DND-41 (cell line): ENCODE measurements around the gene SNN.

ENCODE experiments used
- ATAC-seq: fragments of 200-7000 bp; cut with Tn5 transposase; 3 replicates; pipeline ENCODE4 v1.9.1; 2021; ENCODE audit warnings: low read depth; ENCODE audit not compliant: insufficient read depth
- DNase-seq: peaks from one replicate; pipeline ENCODE4 v3.0.0-alpha.2; 2020
- H2AFZ ChIP-seq: 2 replicates; pipeline ENCODE4 v1.6.0; 2012; ENCODE audit warnings: low read depth, low read length
- H3K27ac ChIP-seq: 2 replicates; pipeline ENCODE4 v1.5.1; 2012; ENCODE audit warnings: low read length, inconsistent platforms
- H3K27me3 ChIP-seq: fragments of 200-600 bp; sonication (generic); 2 replicates; pipeline ENCODE4 v1.6.0; 2012; ENCODE audit warnings: low read length, mild to moderate bottlenecking, inconsistent platforms; ENCODE audit not compliant: insufficient read depth, poor library complexity
- H3K36me3 ChIP-seq: 2 replicates; pipeline ENCODE4 v1.5.1; 2012; ENCODE audit warnings: low read length, inconsistent platforms; ENCODE audit not compliant: insufficient read depth
- H3K4me1 ChIP-seq: 2 replicates; pipeline ENCODE4 v1.5.1; 2012; ENCODE audit warnings: mild to moderate bottlenecking, low read length; ENCODE audit not compliant: insufficient read depth
- H3K4me2 ChIP-seq: 2 replicates; pipeline ENCODE4 v1.6.0; 2012; ENCODE audit warnings: mild to moderate bottlenecking, moderate library complexity, low read length, inconsistent platforms; ENCODE audit not compliant: insufficient read depth
- H3K4me3 ChIP-seq, 2 experiments: fragments of 200-600 bp in 1 of 2; shearing (Covaris generic) in 1 of 2; 2 replicates each; pipeline ENCODE4 v1.5.1; 2012 to 2016; ENCODE audit warnings: inconsistent platforms in 2 of 2, low read length in 2 of 2, mild to moderate bottlenecking in 2 of 2, low read depth in 1 of 2, moderate library complexity in 1 of 2
- H3K79me2 ChIP-seq: 2 replicates; pipeline ENCODE4 v1.6.0; 2012; ENCODE audit warnings: low read length, inconsistent platforms; ENCODE audit not compliant: insufficient read depth
- H3K9ac ChIP-seq: 2 replicates; pipeline ENCODE4 v1.6.0; 2012; ENCODE audit warnings: low read depth, mild to moderate bottlenecking, inconsistent platforms, low read length, moderate library complexity
- H3K9me3 ChIP-seq: 2 replicates; pipeline ENCODE4 v1.5.1; 2012; ENCODE audit warnings: low read length, moderate library complexity, mild to moderate bottlenecking, inconsistent platforms; ENCODE audit not compliant: insufficient read depth, severe bottlenecking
- H4K20me1 ChIP-seq: 2 replicates; pipeline ENCODE4 v1.6.0; 2012; ENCODE audit warnings: low read length; ENCODE audit not compliant: insufficient read depth
- EZH2 ChIP-seq: IDR thresholded peaks from 3 replicates; pipeline ENCODE4 v1.6.1; 2012; ENCODE audit warnings: borderline replicate concordance, low read depth, mild to moderate bottlenecking, moderate library complexity, low read length, inconsistent platforms; ENCODE audit not compliant: severe bottlenecking
- TF ChIP-seq, protein P1 (sequence below): IDR thresholded peaks from 2 replicates; pipeline ENCODE4 v1.5.1; 2012; ENCODE audit warnings: borderline replicate concordance, low read length, moderate library complexity, mild to moderate bottlenecking; ENCODE audit not compliant: poor library complexity, severe bottlenecking; ENCODE audit errors: extremely low read depth

SNN gene

DNA sequence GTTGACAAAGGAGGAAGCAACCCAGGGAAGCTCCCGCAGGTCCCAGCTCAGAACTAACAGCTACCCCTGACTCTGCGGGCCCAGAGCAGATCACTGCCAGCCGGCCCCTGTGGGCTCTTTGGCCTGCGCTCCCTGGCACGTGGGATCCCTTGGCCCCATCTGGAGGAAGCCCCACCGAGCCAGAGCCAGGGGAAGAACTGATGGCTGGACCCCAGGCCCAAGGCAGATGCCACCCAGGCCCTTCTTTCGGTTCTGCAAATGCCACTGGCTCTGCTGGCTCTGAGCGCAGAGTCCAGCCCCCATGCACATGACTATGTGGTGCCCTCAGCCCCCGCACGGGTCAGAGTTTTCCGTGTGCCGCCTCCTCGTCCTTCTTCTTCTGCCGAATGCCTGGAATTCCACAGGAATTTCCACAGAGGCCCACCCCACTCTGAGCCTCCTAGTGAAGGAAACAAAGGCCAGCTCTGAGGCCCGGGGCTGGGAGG, 35.8 kb upstream of the SNN start:
- H2AFZ ChIP-seq = no peak overlapping the region
- H4K20me1 ChIP-seq = no peaks in the 10 kb centered on the region
- no peaks in the 10 kb centered on the region for H3K27me3 ChIP-seq
- H3K9ac ChIP-seq = no peak overlapping the region
- peaks cover 39% of the 10 kb centered on the region for H3K4me1 ChIP-seq
- H3K9me3 ChIP-seq = no peaks in the 10 kb centered on the region
- DNase-seq = no peak
- H3K4me3 ChIP-seq = no peak overlapping the region
- peak overlapping the region; percentile 34; the same call in 1 of the 2 replicates for H3K27ac ChIP-seq
- H3K36me3 ChIP-seq = no peaks in the 10 kb centered on the region
- TF ChIP-seq, protein P1, sequence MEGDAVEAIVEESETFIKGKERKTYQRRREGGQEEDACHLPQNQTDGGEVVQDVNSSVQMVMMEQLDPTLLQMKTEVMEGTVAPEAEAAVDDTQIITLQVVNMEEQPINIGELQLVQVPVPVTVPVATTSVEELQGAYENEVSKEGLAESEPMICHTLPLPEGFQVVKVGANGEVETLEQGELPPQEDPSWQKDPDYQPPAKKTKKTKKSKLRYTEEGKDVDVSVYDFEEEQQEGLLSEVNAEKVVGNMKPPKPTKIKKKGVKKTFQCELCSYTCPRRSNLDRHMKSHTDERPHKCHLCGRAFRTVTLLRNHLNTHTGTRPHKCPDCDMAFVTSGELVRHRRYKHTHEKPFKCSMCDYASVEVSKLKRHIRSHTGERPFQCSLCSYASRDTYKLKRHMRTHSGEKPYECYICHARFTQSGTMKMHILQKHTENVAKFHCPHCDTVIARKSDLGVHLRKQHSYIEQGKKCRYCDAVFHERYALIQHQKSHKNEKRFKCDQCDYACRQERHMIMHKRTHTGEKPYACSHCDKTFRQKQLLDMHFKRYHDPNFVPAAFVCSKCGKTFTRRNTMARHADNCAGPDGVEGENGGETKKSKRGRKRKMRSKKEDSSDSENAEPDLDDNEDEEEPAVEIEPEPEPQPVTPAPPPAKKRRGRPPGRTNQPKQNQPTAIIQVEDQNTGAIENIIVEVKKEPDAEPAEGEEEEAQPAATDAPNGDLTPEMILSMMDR = no peak
- no peak for TF ChIP-seq EZH2
- no peaks in the 10 kb centered on the region for H3K79me2 ChIP-seq
- ATAC-seq = no peak
- no peak overlapping the region for H3K4me2 ChIP-seq

DNA sequence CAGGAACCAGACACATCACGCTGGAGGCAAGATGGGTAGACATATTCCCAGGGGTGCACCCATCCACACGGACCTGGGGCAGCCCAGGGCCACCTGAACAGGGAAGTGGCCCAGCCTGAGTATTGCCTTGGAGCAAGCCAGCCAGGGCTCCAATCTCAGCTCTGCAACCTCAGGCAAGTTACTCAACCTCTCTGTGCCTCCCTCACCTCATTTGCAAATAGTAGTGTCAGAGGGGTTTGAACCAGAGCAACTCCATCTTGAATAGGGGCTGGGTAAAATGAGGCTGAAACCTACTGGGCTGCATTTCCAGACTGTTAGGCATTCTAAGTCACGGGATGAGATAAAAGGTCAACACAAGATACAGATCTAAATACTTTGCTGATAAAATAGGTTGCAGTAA, 35.1 kb upstream of the SNN start:
- Histone ChIP-seq H3K27me3 (no peaks in the 10 kb centered on the region), H3K36me3 (no peaks in the 10 kb centered on the region), H3K4me3 (no peak overlapping the region), H4K20me1 (no peaks in the 10 kb centered on the region), H3K4me2 (no peak overlapping the region), H3K79me2 (no peaks in the 10 kb centered on the region), H3K9ac (no peak overlapping the region), H3K27ac (no peak overlapping the region), H3K4me1 (peaks cover 37% of the 10 kb centered on the region), H2AFZ (no peak overlapping the region), H3K9me3 (no peaks in the 10 kb centered on the region)
- TF ChIP-seq EZH2 = no peak
- TF ChIP-seq, protein P1 = no peak
- ATAC-seq (no peak), DNase-seq (no peak)

DNA sequence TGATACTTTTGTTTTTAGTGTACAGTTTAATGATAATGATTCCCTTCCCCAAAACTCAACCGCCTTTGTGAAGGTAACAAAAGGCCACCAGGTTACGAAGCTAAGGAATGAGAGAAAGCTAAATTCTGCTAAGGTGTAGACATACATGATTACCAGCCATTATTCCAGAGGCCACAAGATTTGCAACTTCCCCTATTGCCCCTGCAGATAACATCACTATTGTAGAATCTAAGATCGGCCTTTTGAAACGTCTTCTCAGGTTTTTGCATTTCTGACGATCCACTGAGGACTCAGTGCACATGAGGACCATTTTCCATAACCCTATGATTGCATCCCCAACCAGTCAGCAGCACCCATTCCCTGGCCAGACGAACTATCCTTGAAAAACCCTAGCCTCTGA, 33.9 kb upstream of the SNN start:
- Histone ChIP-seq H4K20me1 (no peaks in the 10 kb centered on the region), H2AFZ (no peak overlapping the region), H3K4me2 (no peak overlapping the region), H3K9me3 (no peaks in the 10 kb centered on the region), H3K36me3 (no peaks in the 10 kb centered on the region), H3K27ac (no peak overlapping the region), H3K4me1 (peaks cover 26% of the 10 kb centered on the region), H3K4me3 (no peak overlapping the region), H3K9ac (no peak overlapping the region), H3K27me3 (no peaks in the 10 kb centered on the region), H3K79me2 (no peaks in the 10 kb centered on the region)
- no peak for ATAC-seq
- TF ChIP-seq, protein P1 = no peak
- TF ChIP-seq EZH2 = no peak
- DNase-seq = no peak

DNA sequence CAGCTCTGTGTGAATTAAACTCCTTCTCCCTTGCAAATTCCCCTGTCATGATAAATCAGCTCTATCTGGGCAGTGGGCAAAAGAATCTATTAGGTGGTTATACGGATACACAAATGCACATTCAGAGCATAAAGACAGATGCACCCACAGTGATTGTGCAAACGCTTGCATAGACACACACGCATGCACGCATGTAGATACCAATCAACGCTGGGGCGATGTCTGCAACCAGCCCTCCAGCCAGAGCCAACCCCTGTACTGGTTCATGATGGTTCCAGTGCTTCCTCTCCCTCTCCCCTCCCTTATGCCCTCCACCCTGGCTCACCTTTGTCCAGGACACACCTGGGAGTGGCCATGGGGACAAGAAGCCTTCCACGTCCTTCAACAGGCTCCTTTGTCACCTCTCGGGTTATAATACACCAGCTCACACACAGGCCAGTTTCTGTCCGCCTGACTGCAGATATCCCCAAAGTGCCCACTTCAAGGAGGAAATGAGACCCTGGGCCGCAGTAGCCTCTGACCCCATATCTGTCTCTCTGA, 33.1 kb upstream of the SNN start:
- peaks cover 17% of the 10 kb centered on the region for H3K4me1 ChIP-seq
- no peaks in the 10 kb centered on the region for H3K79me2 ChIP-seq
- ATAC-seq = no peak
- TF ChIP-seq, protein P1 = no peak
- TF ChIP-seq EZH2 = no peak
- no peak overlapping the region for H3K4me2 ChIP-seq
- DNase-seq = no peak
- no peak overlapping the region for H3K9ac ChIP-seq
- no peaks in the 10 kb centered on the region for H3K9me3 ChIP-seq
- no peaks in the 10 kb centered on the region for H3K36me3 ChIP-seq
- no peak overlapping the region for H3K27ac ChIP-seq
- H4K20me1 ChIP-seq = no peaks in the 10 kb centered on the region
- H3K4me3 ChIP-seq = no peak overlapping the region
- no peak overlapping the region for H2AFZ ChIP-seq
- no peaks in the 10 kb centered on the region for H3K27me3 ChIP-seq
